Liver (tissue), 9 donors: ENCODE results near the gene MYRFL. TPM values are rescaled to one million over a fixed set of nuclear protein-coding genes. Genes with fewer than 3 reads are reported as not detected.

Source experiments
- DNase-seq: peaks from one replicate; pipeline ENCODE4 v3.0.0-alpha.2; 2017; ENCODE audit warnings: low spot score
- H3K27ac ChIP-seq, 2 donors: one replicate each; pipeline ENCODE4 v1.7.0; 2013; ENCODE audit warnings: inconsistent platforms in 2 of 2, low read length in 2 of 2, control low read depth in 1 of 2, low read depth in 1 of 2, mild to moderate bottlenecking in 1 of 2
- H3K27me3 ChIP-seq, 4 donors: one replicate each; pipeline versions ENCODE4 v1.6.1 to v1.7.0; 2013; ENCODE audit warnings: low read length in 3 of 4, inconsistent platforms in 1 of 4, mild to moderate bottlenecking in 1 of 4, moderate library complexity in 1 of 4; ENCODE audit not compliant: control insufficient read depth in 4 of 4, insufficient read depth in 4 of 4
- H3K36me3 ChIP-seq, 4 donors: one replicate each; pipeline versions ENCODE4 v1.6.1 to v1.7.0; 2013; ENCODE audit warnings: low read length in 3 of 4, mild to moderate bottlenecking in 3 of 4, low read depth in 1 of 4, moderate library complexity in 1 of 4; ENCODE audit not compliant: control insufficient read depth in 4 of 4, insufficient read depth in 3 of 4
- H3K4me1 ChIP-seq, 4 donors: one replicate each; pipeline versions ENCODE4 v1.6.1 to v1.7.0; 2013; ENCODE audit warnings: low read length in 3 of 4, mild to moderate bottlenecking in 3 of 4, moderate library complexity in 1 of 4; ENCODE audit not compliant: control insufficient read depth in 4 of 4, insufficient read depth in 4 of 4
- H3K4me3 ChIP-seq, 3 donors: one replicate each; pipeline versions ENCODE4 v1.6.1 to v1.7.0; 2013; ENCODE audit warnings: low read length in 3 of 3, control low read depth in 1 of 3, low read depth in 1 of 3, mild to moderate bottlenecking in 1 of 3
- H3K9ac ChIP-seq, 2 donors: one replicate each; pipeline ENCODE4 v1.7.0; 2013; ENCODE audit warnings: low read length in 2 of 2, mild to moderate bottlenecking in 2 of 2, moderate library complexity in 2 of 2, control low read depth in 1 of 2, low read depth in 1 of 2
- H3K9me3 ChIP-seq, 4 donors: one replicate each; pipeline versions ENCODE4 v1.6.1 to v1.7.0; 2013; ENCODE audit warnings: low read length in 3 of 4; ENCODE audit not compliant: control insufficient read depth in 4 of 4
- CTCF ChIP-seq: fragments of 150-350 bp; IDR thresholded peaks from 2 replicates; pipeline ENCODE4 v1.5.1; 2017; ENCODE audit warnings: improper control_type of control experiment, low read depth, low read length; ENCODE audit not compliant: missing input control
- EGR1 ChIP-seq, 2 donors: IDR thresholded peaks; 2 replicates each; pipeline ENCODE4 v1.6.1; 2016 to 2018; ENCODE audit warnings: antibody characterized with exemption in 2 of 2, low read depth in 2 of 2
- FOXA1 ChIP-seq: IDR thresholded peaks from 2 replicates; pipeline ENCODE4 v1.6.1; 2016; ENCODE audit warnings: antibody characterized with exemption
- FOXA2 ChIP-seq: IDR thresholded peaks from 2 replicates; pipeline ENCODE4 v1.6.1; 2016; ENCODE audit warnings: antibody characterized with exemption
- GABPA ChIP-seq, 2 donors: IDR thresholded peaks in 1 of 2; conservative IDR thresholded peaks in 1 of 2; 2 replicates each; pipeline ENCODE4 v1.6.1; 2016; ENCODE audit warnings: antibody characterized with exemption in 2 of 2, mild to moderate bottlenecking in 1 of 2, moderate library complexity in 1 of 2
- HNF4A ChIP-seq, 2 donors: conservative IDR thresholded peaks; 2 replicates each; pipeline ENCODE4 v1.6.1; 2016; ENCODE audit warnings: antibody characterized with exemption in 2 of 2, mild to moderate bottlenecking in 2 of 2
- HNF4G ChIP-seq: IDR thresholded peaks from 2 replicates; pipeline ENCODE4 v1.6.1; 2016; ENCODE audit warnings: antibody characterized with exemption
- JUND ChIP-seq, 2 donors: IDR thresholded peaks; 2 replicates each; pipeline ENCODE4 v1.6.1; 2016; ENCODE audit warnings: antibody characterized with exemption in 2 of 2
- NR2F2 ChIP-seq: IDR thresholded peaks from 2 replicates; pipeline ENCODE4 v1.6.1; 2016; ENCODE audit warnings: antibody characterized with exemption
- RAD21 ChIP-seq, 2 donors: IDR thresholded peaks; 2 replicates each; pipeline ENCODE4 v1.6.1; 2016; ENCODE audit warnings: antibody characterized with exemption in 2 of 2, mild to moderate bottlenecking in 2 of 2
- SP1 ChIP-seq: IDR thresholded peaks from 2 replicates; pipeline ENCODE4 v1.6.1; 2018; ENCODE audit warnings: antibody characterized with exemption, mild to moderate bottlenecking
- TAF1 ChIP-seq: conservative IDR thresholded peaks from 2 replicates; pipeline ENCODE4 v1.6.1; 2016; ENCODE audit warnings: antibody characterized with exemption, mild to moderate bottlenecking
- YY1 ChIP-seq: IDR thresholded peaks from 2 replicates; pipeline ENCODE4 v1.6.1; 2016; ENCODE audit warnings: antibody characterized with exemption, mild to moderate bottlenecking
- ZBTB33 ChIP-seq: IDR thresholded peaks from 2 replicates; pipeline ENCODE4 v1.6.1; 2016; ENCODE audit warnings: antibody characterized with exemption
- WGBS: extraction: QIAGEN DNeasy Blood & Tissue Kit; methylation state at CpG from one replicate; pipeline ENCODE4 v1.1.7; 2013; 5-methylcytosine and 5-hydroxymethylcytosine counted together
- polyA plus RNA-seq, 2 donors: library from polyadenylated mRNA; stranded (reverse) in 1 of 2; unstranded in 1 of 2; fragments of 200-250 nt in 1 of 2; fragments of >200 nt in 1 of 2; fragmentation: Nextera tagmentation in 1 of 2; extraction: Ambion mirVana in 1 of 2; gene quantifications; one replicate each; pipeline versions ENCODE4 v1.2.1 to v1.2.3, GENCODE V29; 2013 to 2015
- total RNA-seq, 2 donors: library from RNA; depleted of rRNA; stranded (reverse); fragments of >200 nt; gene quantifications; one replicate each; pipeline ENCODE4 v1.2.3, GENCODE V29; 2014
- TF ChIP-seq, protein P1 (sequence below): IDR thresholded peaks from 2 replicates; pipeline ENCODE4 v1.6.1; 2016; ENCODE audit warnings: antibody characterized with exemption, mild to moderate bottlenecking
- TF ChIP-seq, protein P2 (sequence below): IDR thresholded peaks from 2 replicates; pipeline ENCODE4 v1.6.1; 2016; ENCODE audit warnings: antibody characterized with exemption
- TF ChIP-seq, protein P3 (sequence below): IDR thresholded peaks from 2 replicates; pipeline ENCODE4 v1.6.1; 2016; ENCODE audit warnings: antibody characterized with exemption
- donor health status: healthy.
- donor health status: healthy.
- donor health status: healthy.
- donor health status: healthy.
- donor health status: healthy.

Gene MYRFL
- total and polyA plus RNA-seq, 4 donors: under 0.01 to 0.19 (median 0.10) TPM

GRCh38 chr12:69896653-69897381 is 71.8 kb downstream of the MYRFL start (continued):
- TF ChIP-seq, protein P1, sequence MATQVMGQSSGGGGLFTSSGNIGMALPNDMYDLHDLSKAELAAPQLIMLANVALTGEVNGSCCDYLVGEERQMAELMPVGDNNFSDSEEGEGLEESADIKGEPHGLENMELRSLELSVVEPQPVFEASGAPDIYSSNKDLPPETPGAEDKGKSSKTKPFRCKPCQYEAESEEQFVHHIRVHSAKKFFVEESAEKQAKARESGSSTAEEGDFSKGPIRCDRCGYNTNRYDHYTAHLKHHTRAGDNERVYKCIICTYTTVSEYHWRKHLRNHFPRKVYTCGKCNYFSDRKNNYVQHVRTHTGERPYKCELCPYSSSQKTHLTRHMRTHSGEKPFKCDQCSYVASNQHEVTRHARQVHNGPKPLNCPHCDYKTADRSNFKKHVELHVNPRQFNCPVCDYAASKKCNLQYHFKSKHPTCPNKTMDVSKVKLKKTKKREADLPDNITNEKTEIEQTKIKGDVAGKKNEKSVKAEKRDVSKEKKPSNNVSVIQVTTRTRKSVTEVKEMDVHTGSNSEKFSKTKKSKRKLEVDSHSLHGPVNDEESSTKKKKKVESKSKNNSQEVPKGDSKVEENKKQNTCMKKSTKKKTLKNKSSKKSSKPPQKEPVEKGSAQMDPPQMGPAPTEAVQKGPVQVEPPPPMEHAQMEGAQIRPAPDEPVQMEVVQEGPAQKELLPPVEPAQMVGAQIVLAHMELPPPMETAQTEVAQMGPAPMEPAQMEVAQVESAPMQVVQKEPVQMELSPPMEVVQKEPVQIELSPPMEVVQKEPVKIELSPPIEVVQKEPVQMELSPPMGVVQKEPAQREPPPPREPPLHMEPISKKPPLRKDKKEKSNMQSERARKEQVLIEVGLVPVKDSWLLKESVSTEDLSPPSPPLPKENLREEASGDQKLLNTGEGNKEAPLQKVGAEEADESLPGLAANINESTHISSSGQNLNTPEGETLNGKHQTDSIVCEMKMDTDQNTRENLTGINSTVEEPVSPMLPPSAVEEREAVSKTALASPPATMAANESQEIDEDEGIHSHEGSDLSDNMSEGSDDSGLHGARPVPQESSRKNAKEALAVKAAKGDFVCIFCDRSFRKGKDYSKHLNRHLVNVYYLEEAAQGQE: no peak
- TF ChIP-seq RAD21 (IDR thresholded peaks at IDR 0.05): no peak
- TF ChIP-seq, protein P2, sequence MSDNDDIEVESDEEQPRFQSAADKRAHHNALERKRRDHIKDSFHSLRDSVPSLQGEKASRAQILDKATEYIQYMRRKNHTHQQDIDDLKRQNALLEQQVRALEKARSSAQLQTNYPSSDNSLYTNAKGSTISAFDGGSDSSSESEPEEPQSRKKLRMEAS: no peak

DNA sequence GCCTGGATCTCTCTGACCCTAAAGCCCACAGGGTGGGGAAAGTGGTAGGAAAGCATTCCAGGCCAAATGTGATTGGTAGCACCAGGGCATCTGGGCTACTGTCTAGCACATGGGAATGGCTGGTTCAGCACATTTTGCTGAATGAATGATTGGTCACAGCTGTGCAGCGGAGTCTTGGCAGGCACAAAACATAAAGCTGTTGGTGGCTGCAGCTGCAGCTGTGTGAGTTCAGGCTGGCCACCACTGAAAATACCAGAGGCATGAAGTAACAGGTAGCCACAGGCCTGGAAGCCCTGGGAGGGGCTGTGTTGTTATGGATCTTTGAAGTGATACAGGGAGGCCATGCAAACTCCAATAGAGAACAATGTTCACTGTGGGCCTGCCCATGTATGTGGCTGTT is 72.7 kb downstream of the MYRFL start:
- DNase-seq: no peak
- Histone ChIP-seq H3K27ac (no peak overlapping the region), H3K9ac (no peak overlapping the region), H3K4me1 (peaks cover 0 to 3% (median 1%) of the 10 kb centered on the region in 4 donors), H3K4me3 (no peak overlapping the region), H3K36me3 (no peaks in the 10 kb centered on the region), H3K27me3 (no peaks in the 10 kb centered on the region), H3K9me3 (no peaks in the 10 kb centered on the region)
- 91% methylated on average over 1 of the region's 1 CpG for WGBS
- TF ChIP-seq, protein P1: no peak
- TF ChIP-seq SP1 (no peak), NR2F2 (no peak), JUND (IDR thresholded peaks at IDR 0.05) (no peak), EGR1 (IDR thresholded peaks at IDR 0.05; ENCODE audit: low read depth in 2 of 2) (no peak), CTCF (no peak), YY1 (no peak), HNF4G (no peak), GABPA (IDR thresholded peaks at IDR 0.05 in 1 of 2, conservative IDR thresholded peaks at IDR 0.05 in 1 of 2) (no peak), FOXA1 (no peak), HNF4A (conservative IDR thresholded peaks at IDR 0.05) (no peak), FOXA2 (no peak), ZBTB33 (no peak), TAF1 (no peak)
- TF ChIP-seq, protein P3, sequence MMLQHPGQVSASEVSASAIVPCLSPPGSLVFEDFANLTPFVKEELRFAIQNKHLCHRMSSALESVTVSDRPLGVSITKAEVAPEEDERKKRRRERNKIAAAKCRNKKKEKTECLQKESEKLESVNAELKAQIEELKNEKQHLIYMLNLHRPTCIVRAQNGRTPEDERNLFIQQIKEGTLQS: no peak
- TF ChIP-seq, protein P2: no peak
